Coronary artery (tissue), 2 donors: Measurements from ENCODE around the gene GPT2.

Experiments
- DNase-seq: peaks from one replicate; pipeline ENCODE4 v3.0.0-alpha.2; 2017; ENCODE audit warnings: low spot score
- H3K27ac ChIP-seq, 2 donors: fragments of 200-600 bp; sonication (generic); one replicate each; pipeline ENCODE4 v1.5.1; 2016 to 2019
- H3K4me3 ChIP-seq: fragments of 200-600 bp; sonication (generic); 2 replicates; pipeline ENCODE4 v1.5.1; 2016; ENCODE audit warnings: mild to moderate bottlenecking, moderate library complexity
- TF ChIP-seq, protein P1 (sequence below): fragments of 200-600 bp; sonication (generic); IDR thresholded peaks from one replicate; pipeline ENCODE4 v1.5.1; 2019; ENCODE audit warnings: antibody characterized with exemption

The GPT2 gene

DNA sequence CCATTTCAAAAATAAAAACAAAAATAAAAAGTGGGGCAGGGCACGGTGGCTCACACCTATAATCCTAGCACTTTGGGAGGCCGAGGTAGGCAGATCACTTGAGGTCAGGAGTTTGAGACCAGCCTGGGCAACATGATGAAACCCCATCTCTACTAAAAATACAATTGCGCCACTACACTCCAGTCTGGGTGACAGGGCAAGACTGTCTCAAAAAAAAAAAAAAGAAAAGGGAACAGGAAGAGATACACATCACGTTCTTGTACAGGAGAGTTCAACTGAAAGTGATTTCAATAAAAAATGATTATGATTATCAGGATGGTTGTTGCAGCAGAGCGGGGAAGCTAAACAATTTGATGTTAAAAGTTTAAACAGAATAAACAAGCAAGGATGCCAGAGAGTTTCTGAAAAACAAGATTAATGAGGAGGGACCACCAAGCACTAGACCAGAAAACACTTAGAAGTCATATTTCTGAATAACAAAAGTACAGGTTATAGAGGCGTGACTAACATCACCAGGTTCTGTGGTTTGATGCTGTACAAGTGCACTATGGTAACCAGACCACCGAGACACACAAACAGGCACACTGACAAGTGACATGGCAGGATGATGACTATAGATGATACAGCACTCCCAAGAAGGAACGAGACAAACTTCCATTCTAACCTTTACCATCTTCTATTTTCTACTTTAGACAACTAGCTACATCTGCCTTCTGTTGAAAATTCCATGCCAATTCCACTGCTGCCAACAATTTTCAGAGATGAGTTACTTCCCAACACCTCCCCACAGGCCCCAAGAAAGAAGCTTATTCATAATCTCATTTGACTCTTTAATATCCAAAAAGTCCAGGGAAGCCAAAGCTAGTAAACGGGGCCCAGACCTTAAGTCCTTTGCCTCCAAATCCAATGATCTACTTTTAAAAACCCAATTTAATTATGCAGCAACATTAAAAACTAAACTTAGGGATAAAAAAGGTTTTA lies 77.5 kb downstream of the GPT2 start:
- TF ChIP-seq, protein P1, sequence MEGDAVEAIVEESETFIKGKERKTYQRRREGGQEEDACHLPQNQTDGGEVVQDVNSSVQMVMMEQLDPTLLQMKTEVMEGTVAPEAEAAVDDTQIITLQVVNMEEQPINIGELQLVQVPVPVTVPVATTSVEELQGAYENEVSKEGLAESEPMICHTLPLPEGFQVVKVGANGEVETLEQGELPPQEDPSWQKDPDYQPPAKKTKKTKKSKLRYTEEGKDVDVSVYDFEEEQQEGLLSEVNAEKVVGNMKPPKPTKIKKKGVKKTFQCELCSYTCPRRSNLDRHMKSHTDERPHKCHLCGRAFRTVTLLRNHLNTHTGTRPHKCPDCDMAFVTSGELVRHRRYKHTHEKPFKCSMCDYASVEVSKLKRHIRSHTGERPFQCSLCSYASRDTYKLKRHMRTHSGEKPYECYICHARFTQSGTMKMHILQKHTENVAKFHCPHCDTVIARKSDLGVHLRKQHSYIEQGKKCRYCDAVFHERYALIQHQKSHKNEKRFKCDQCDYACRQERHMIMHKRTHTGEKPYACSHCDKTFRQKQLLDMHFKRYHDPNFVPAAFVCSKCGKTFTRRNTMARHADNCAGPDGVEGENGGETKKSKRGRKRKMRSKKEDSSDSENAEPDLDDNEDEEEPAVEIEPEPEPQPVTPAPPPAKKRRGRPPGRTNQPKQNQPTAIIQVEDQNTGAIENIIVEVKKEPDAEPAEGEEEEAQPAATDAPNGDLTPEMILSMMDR, result no peak
- Histone ChIP-seq H3K27ac (no peak overlapping the region), H3K4me3 (no peak overlapping the region)
- DNase-seq, result no peak

DNA sequence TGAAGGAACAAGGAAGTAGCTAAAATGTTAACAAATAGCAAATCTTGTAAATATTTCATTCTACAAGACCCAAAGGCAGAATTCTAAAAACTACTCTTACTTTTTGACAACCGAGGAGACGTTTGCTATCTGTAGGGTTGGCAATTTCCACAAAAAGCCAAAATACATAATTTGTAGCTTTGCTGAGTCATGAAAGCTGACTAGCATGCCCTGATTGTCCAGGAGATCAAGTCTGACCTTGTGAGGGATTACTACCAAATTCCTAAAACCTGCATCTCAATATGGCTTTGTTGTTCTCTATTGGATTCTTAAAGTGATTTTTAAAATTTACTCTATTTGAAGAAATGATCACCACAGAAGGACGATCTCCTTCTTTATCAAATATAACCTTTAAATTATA lies 78.5 kb downstream of the GPT2 start:
- no peak for DNase-seq
- TF ChIP-seq, protein P1, result no peak
- Histone ChIP-seq H3K27ac (no peak overlapping the region), H3K4me3 (no peak overlapping the region)

DNA sequence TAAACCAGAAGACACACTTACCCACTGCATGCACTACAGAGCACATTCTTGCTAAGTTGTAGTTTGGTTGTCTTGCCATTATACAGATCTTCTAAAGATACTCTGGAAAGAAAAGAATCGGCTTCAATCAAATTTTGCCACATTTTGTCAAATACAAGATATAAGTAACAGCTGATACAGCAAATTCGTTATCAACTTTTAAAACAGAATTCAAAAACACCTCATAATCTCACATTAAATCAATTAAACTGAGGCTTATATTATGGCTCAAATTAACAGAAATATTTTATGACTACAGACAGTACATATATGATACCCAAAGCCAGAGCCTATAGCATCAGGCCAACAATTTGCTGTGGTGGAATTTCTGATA lies 83.9 kb downstream of the GPT2 start:
- no peak overlapping the region for H3K27ac ChIP-seq
- no peak overlapping the region for H3K4me3 ChIP-seq
- DNase-seq, result no peak
- TF ChIP-seq, protein P1, result no peak

DNA sequence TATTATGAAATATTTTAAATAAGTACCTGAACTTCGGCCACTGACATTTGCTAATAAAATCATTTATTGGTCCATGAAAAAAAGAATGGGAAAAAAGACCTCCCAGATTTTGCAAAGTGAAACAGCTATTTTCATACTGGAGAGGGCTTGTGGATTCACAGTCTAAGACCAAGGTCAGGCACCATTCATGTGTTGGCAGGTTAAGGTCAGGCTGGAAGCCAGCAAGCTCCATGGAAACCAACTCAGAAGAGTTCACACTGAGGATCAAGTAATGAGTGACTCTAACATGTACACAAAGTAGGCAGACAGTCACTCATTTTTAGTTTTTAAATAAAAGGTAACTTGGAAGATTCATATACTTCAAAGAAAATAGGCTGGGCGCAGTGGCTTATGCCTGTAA lies 85.9 kb downstream of the GPT2 start:
- H3K4me3 ChIP-seq, result no peak overlapping the region
- no peak overlapping the region for H3K27ac ChIP-seq
- TF ChIP-seq, protein P1, result no peak
- no peak for DNase-seq

DNA sequence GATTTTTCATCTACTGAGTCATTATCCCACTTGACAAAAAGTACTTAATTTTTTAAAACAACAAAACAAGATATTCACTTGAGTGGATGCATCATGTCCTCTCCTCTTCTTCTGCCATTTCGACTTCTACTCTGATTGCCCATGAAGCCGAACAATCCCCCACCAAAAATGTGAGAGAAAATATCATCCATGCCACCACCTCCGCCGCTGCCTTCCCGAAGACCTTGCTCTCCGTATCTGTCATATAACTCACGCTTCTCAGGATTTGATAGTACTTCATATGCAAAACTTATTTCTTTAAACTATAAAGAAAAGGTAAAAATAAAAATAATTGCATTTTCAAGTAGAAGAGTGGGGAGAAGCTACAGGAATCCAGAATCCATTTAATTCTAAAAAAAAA lies 87.1 kb downstream of the GPT2 start:
- no peak for DNase-seq
- no peak overlapping the region for H3K27ac ChIP-seq
- no peak overlapping the region for H3K4me3 ChIP-seq
- TF ChIP-seq, protein P1, result no peak

DNA sequence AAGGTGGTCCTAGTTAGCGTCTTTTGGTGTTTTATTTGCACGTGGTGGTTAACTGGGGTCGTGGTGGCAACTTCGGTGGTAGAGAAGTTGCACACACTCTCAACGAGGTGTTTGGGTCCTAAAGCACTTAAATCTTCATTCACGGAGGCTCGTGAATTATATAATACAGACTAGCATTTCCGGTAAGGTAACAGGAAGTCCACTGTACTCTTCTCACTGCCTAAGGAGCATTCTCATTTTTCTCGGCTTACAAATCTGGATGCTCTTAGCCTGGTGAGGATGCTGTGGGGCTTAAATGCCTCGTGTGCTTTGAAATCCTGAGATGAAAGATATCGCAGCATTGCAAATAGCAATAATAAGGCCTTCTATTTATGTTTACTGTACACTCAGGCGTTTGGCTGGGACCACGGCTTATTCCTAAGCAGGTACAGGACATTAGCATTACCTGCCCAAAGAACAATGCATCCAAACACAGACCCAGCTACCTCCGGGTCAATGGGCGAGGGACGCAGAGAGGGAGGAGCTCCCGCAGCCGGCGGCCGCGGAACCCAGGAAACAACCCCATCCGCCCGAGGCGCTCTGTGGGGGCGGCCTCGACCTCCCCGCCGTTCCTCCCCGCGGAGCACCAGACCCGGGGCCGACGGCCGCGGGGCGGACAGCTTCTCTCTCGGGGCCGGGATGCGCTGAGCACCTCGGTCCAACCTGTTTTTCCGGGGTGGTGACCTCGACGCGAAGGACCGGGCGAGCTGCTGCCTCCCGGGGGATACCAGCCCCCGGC lies 88.5 kb downstream of the GPT2 start:
- TF ChIP-seq, protein P1, result no peak
- DNase-seq, result no peak
- Histone ChIP-seq H3K4me3 (peak overlapping the region; percentile 99), H3K27ac (peak overlapping the region; percentile 89 to 96)
